Chondrocyte (in vitro differentiated cells): ENCODE data around the gene ADIG. TPM values are rescaled to one million over a fixed set of nuclear protein-coding genes. Genes with fewer than 3 reads are reported as not detected.

ENCODE experiments used
- DNase-seq: peaks from one replicate; pipeline ENCODE4 v3.0.0; 2021; ENCODE audit warnings: mixed read lengths, low spot score
- H3K27ac Mint-ChIP-seq: one replicate; pipeline ENCODE4 v1.8.0; 2021; ENCODE audit warnings: mild to moderate bottlenecking, moderate library complexity, mixed read lengths; ENCODE audit not compliant: unreplicated experiment
- H3K27me3 Mint-ChIP-seq: 2 replicates; pipeline ENCODE4 v1.8.0; 2021; ENCODE audit warnings: low read depth, mixed read lengths
- H3K36me3 Mint-ChIP-seq: 2 replicates; pipeline ENCODE4 v1.8.0; 2021; ENCODE audit warnings: low read depth, mixed read lengths
- H3K4me1 Mint-ChIP-seq: 2 replicates; pipeline ENCODE4 v1.8.0; 2021; ENCODE audit warnings: low read depth, mild to moderate bottlenecking, mixed read lengths
- H3K4me3 Mint-ChIP-seq: one replicate; pipeline ENCODE4 v1.8.0; 2021; ENCODE audit warnings: mild to moderate bottlenecking, moderate library complexity, mixed read lengths; ENCODE audit not compliant: unreplicated experiment
- H3K9me3 Mint-ChIP-seq: 2 replicates; pipeline ENCODE4 v1.8.0; 2021; ENCODE audit warnings: low read depth, mixed read lengths
- total RNA-seq: library from RNA; stranded (reverse); gene quantifications from 3 replicates; pipeline ENCODE4 v1.2.1, GENCODE V29; 2021
- TF ChIP-seq, protein P1 (sequence below): fragments of 200-600 bp; sonication (generic); IDR thresholded peaks from 2 replicates; pipeline ENCODE4 v1.5.0; 2021; ENCODE audit warnings: antibody characterized with exemption, mild to moderate bottlenecking, moderate library complexity

Gene ADIG
- total RNA-seq, 1 donor from 2014 or later = not detected

DNA sequence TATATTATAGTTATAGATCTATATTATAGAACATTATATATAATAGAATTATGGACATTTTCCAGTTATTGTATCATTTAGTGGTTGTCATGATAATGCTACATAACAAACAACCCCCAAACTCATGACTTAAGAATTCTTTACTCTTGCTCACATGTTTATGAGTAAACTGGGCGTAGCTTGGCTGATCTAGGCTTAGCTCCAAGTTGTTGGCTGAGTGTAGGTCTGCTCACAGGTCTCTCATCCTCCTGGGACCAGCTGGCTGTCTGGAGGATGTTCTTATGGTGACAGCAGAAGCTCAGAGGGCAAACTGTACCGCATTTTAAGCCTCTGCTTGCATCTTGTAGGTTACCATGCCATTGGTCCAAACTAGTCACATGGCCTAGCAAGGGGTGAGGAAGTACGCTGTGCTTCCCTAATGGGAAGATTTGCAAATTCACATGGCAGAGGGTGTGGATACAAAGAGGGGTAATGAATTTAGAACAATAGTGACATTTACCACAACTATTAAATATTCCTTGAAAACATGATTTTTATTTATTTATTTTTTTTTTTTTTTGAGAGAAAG lies 54.8 kb downstream of the ADIG start:
- Mint-ChIP-seq H3K27ac (no peak overlapping the region), H3K36me3 (no peaks in the 10 kb centered on the region), H3K4me3 (no peak overlapping the region), H3K9me3 (no peaks in the 10 kb centered on the region), H3K27me3 (peaks cover 34% of the 10 kb centered on the region), H3K4me1 (peaks cover 13% of the 10 kb centered on the region)
- DNase-seq = no peak
- TF ChIP-seq, protein P1, sequence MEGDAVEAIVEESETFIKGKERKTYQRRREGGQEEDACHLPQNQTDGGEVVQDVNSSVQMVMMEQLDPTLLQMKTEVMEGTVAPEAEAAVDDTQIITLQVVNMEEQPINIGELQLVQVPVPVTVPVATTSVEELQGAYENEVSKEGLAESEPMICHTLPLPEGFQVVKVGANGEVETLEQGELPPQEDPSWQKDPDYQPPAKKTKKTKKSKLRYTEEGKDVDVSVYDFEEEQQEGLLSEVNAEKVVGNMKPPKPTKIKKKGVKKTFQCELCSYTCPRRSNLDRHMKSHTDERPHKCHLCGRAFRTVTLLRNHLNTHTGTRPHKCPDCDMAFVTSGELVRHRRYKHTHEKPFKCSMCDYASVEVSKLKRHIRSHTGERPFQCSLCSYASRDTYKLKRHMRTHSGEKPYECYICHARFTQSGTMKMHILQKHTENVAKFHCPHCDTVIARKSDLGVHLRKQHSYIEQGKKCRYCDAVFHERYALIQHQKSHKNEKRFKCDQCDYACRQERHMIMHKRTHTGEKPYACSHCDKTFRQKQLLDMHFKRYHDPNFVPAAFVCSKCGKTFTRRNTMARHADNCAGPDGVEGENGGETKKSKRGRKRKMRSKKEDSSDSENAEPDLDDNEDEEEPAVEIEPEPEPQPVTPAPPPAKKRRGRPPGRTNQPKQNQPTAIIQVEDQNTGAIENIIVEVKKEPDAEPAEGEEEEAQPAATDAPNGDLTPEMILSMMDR = no peak

Other genes with a start within 250 kb of the ADIG start
- not detected in 3 replicates for gene LBP, start 234.7 kb upstream of the ADIG start, total RNA-seq
- 20.8 to 24.1 TPM (median 23.6 TPM) in 3 replicates for gene SNHG17, start 145.9 kb upstream of the ADIG start, total RNA-seq
- 29.5 to 35.5 TPM (median 32.6 TPM) in 3 replicates for gene RALGAPB, start 108.4 kb upstream of the ADIG start, total RNA-seq
- gene ARHGAP40, start 20.6 kb downstream of the ADIG start, total RNA-seq = not detected in 3 replicates
- not detected in 3 replicates for gene SLC32A1, start 143.3 kb downstream of the ADIG start, total RNA-seq
- gene ACTR5, start 167.3 kb downstream of the ADIG start, total RNA-seq = 4.1 to 5.2 TPM (median 4.9 TPM) in 3 replicates
- gene PPP1R16B, start 224.5 kb downstream of the ADIG start, total RNA-seq = not detected in 3 replicates